Measurements from ENCODE around the gene PAH.

PAH gene

DNA sequence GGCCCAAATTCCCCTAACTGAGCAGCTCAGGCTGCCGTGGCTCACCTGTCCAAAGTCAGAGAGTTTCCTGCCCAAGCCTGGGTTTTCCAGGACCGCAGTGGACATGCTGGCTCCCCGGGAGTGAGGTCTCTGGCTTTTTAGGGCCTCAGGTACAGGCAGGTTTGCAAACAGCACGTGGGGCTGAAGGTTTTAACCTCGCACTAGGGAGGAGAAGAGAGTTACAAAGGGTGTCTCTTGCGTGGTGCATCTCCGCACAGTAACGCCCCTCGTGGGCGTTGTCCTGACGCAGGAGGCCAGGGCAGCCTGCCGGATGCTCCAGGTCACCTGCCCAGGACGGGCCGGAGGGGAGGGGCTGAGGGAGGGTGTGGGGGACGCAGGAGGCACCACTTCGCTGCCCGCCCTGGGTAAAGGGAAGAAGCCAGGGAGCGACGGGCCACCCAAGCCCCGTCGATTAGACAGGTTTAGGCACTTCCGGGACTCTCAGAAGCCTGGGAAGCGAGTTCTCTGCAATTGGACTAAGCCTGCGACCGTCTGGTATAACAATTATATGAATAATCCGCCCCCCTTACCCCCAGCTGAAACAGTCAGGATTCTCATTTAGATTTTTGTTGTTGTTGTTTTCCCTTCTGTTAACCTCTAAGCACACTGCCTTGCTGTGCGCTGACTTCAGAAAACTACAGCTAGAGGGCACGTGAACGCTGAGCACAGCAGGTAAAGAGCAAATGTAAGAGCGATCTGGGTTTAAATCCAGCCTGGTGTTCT, at the start of gene PAH:
PAH (minus strand) TSS at position 219 of the 762 bp plus-strand sequence; CDS start at position 105, 114 bp downstream.
- no peaks in the 10 kb centered on the region for H3K9me3 ChIP-seq (ENCODE audit: control insufficient read depth, low read depth, low read length)
- H3K4me3 ChIP-seq (ENCODE audit: low read length): peak within 1 kb of the TSS; percentile 46
- no peaks in the 10 kb centered on the region for H3K36me3 ChIP-seq (ENCODE audit: control insufficient read depth, low read depth, low read length)
- no peak within 1 kb of the TSS for H3K27ac ChIP-seq (ENCODE audit: low read length)
- no peak within 1 kb of the TSS for H3K9ac ChIP-seq (ENCODE audit: low read length)
- H3K27me3 ChIP-seq (ENCODE audit: control insufficient read depth, insufficient read depth, low read length): no peaks in the 10 kb centered on the region
- peaks cover 8% of the 10 kb centered on the region for H3K4me1 ChIP-seq (ENCODE audit: control insufficient read depth, low read depth, low read length)

DNA sequence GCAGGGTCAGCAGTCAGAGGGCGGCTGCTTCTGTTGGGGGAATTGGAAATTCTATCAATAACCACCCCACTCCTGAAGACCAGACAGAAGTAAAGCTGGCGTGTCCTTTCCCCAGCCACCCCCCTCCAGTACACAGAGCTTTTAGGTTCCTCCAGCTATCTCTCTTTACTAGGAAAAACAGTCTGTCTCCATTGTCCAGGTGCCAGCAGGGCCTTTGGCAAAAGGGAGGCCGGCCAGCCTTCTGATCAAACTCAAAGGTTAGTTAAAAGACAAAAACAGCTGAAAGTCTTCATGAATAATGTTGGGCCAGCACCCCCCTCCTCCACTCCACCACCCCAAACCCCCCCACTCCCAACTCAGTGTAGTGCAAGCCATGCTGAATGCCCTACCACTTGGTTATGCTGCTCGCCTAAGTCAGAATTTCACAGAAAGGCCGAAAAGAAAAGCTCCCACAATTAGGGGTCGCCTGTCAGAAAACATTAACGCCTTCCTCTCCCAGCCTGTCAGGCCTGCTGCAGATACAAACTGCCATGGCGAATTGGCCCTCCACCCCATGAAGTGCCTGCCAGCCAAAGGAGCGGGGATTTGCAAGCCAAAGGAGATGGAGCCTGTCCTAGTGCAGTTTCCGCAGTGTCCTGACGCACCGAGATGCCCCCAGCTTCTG, 49.3 kb upstream of the PAH start:
- Histone ChIP-seq H3K27ac (ENCODE audit: low read length) (no peak overlapping the region), H3K4me3 (ENCODE audit: low read length) (peak overlapping the region; percentile 29), H3K27me3 (ENCODE audit: control insufficient read depth, insufficient read depth, low read length) (peaks cover 88% of the 10 kb centered on the region), H3K4me1 (ENCODE audit: control insufficient read depth, low read depth, low read length) (peaks cover 36% of the 10 kb centered on the region), H3K36me3 (ENCODE audit: control insufficient read depth, low read depth, low read length) (no peaks in the 10 kb centered on the region), H3K9me3 (ENCODE audit: control insufficient read depth, low read depth, low read length) (peaks cover 10% of the 10 kb centered on the region), H3K9ac (ENCODE audit: low read length) (no peak overlapping the region)

GRCh38 chr12:102965281-102966155, 48.5 kb upstream of the PAH start:
- peaks cover 39% of the 10 kb centered on the region for H3K4me1 ChIP-seq (ENCODE audit: control insufficient read depth, low read depth, low read length)
- H3K36me3 ChIP-seq (ENCODE audit: control insufficient read depth, low read depth, low read length): no peaks in the 10 kb centered on the region
- peaks cover 94% of the 10 kb centered on the region for H3K27me3 ChIP-seq (ENCODE audit: control insufficient read depth, insufficient read depth, low read length)
- H3K9ac ChIP-seq (ENCODE audit: low read length): no peak overlapping the region
- no peak overlapping the region for H3K27ac ChIP-seq (ENCODE audit: low read length)
- H3K4me3 ChIP-seq (ENCODE audit: low read length): peak overlapping the region; percentile 29
- H3K9me3 ChIP-seq (ENCODE audit: control insufficient read depth, low read depth, low read length): peaks cover 10% of the 10 kb centered on the region

- H3K9ac ChIP-seq (ENCODE audit: low read length): no peak overlapping the region
- H3K36me3 ChIP-seq (ENCODE audit: control insufficient read depth, low read depth, low read length): no peaks in the 10 kb centered on the region
- H3K4me1 ChIP-seq (ENCODE audit: control insufficient read depth, low read depth, low read length): peaks cover 38% of the 10 kb centered on the region
- H3K4me3 ChIP-seq (ENCODE audit: low read length): peak overlapping the region; percentile 29
- H3K9me3 ChIP-seq (ENCODE audit: control insufficient read depth, low read depth, low read length): peaks cover 10% of the 10 kb centered on the region
- H3K27ac ChIP-seq (ENCODE audit: low read length): no peak overlapping the region
- H3K27me3 ChIP-seq (ENCODE audit: control insufficient read depth, insufficient read depth, low read length): peaks cover 94% of the 10 kb centered on the region
These were observed 47.8 kb upstream of the PAH start for GRCh38 chr12:102964872-102965271.

DNA sequence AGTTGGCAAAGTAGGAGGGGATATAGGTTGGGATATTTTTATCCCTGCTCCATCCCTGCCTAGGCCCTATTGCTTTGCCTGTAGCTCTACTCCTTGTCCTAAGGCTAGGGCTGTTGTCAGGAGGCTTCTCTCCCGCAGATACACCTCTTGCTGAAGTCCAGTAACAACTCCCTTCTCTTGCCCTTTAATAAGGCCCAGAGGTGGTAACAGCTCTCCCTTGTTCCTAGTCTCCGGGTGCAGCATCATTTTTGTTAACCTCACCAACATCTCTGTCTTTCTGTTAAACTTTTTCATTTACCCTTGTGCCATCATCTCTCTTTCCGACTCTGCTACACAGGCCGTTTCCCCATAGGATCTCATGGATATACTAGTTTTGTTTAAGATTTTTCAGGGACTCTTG, 46.8 kb upstream of the PAH start:
- no peak overlapping the region for H3K27ac ChIP-seq (ENCODE audit: low read length)
- H3K36me3 ChIP-seq (ENCODE audit: control insufficient read depth, low read depth, low read length): no peaks in the 10 kb centered on the region
- H3K27me3 ChIP-seq (ENCODE audit: control insufficient read depth, insufficient read depth, low read length): peaks cover 100% of the 10 kb centered on the region
- peaks cover 42% of the 10 kb centered on the region for H3K4me1 ChIP-seq (ENCODE audit: control insufficient read depth, low read depth, low read length)
- H3K4me3 ChIP-seq (ENCODE audit: low read length): no peak overlapping the region
- peaks cover 10% of the 10 kb centered on the region for H3K9me3 ChIP-seq (ENCODE audit: control insufficient read depth, low read depth, low read length)
- H3K9ac ChIP-seq (ENCODE audit: low read length): no peak overlapping the region

- Histone ChIP-seq H3K9me3 (ENCODE audit: control insufficient read depth, low read depth, low read length) (peaks cover 10% of the 10 kb centered on the region), H3K27ac (ENCODE audit: low read length) (no peak overlapping the region), H3K9ac (ENCODE audit: low read length) (no peak overlapping the region), H3K4me3 (ENCODE audit: low read length) (peak overlapping the region; percentile 22), H3K4me1 (ENCODE audit: control insufficient read depth, low read depth, low read length) (peaks cover 44% of the 10 kb centered on the region), H3K27me3 (ENCODE audit: control insufficient read depth, insufficient read depth, low read length) (peaks cover 100% of the 10 kb centered on the region), H3K36me3 (ENCODE audit: control insufficient read depth, low read depth, low read length) (no peaks in the 10 kb centered on the region)
These were observed 45.9 kb upstream of the PAH start for GRCh38 chr12:102962986-102963385.

DNA sequence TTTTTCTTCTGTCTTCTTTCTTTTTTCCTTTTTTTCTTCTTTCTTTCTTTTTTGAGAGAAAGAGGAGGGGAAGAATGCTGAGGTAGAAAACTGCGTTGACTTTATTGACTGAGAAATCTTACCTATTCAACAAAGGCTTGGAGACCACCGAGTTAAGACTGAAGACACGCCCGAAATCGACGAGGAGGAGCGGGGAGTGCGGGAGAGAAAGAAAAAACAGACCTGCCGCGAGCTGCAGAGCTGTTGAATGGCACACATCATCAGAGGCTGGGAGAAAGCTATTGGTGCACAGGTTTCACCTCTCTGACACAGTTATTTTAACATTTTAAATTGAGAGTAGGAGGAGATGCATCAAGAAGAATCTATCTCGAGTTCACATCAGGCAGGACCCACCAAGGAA, 45.5 kb upstream of the PAH start:
- Histone ChIP-seq H3K4me1 (ENCODE audit: control insufficient read depth, low read depth, low read length) (peaks cover 44% of the 10 kb centered on the region), H3K9me3 (ENCODE audit: control insufficient read depth, low read depth, low read length) (peaks cover 10% of the 10 kb centered on the region), H3K36me3 (ENCODE audit: control insufficient read depth, low read depth, low read length) (no peaks in the 10 kb centered on the region), H3K27ac (ENCODE audit: low read length) (no peak overlapping the region), H3K4me3 (ENCODE audit: low read length) (peak overlapping the region; percentile 22), H3K9ac (ENCODE audit: low read length) (no peak overlapping the region), H3K27me3 (ENCODE audit: control insufficient read depth, insufficient read depth, low read length) (peaks cover 100% of the 10 kb centered on the region)

DNA sequence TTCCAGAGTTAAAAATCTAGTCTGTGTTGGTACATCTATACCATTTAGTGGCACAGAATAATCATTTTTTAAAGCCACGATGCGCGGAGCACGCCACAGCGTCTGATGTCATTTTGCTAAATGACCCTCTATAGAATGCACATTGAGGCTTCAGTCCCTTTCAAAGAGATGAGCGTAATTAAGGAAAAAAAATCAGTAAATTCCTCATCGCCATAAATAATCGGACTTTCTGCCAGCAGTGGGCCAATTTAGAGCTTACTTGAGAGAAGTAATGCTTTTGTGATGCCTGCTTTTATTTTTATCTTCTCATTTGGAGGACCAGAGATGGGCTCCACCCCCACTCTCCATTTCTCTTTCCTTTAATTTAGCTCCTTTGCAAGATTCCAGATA, 44.4 kb upstream of the PAH start:
- H3K9me3 ChIP-seq (ENCODE audit: control insufficient read depth, low read depth, low read length): peaks cover 10% of the 10 kb centered on the region
- peaks cover 40% of the 10 kb centered on the region for H3K4me1 ChIP-seq (ENCODE audit: control insufficient read depth, low read depth, low read length)
- peaks cover 100% of the 10 kb centered on the region for H3K27me3 ChIP-seq (ENCODE audit: control insufficient read depth, insufficient read depth, low read length)
- H3K4me3 ChIP-seq (ENCODE audit: low read length): peak overlapping the region; percentile 8
- H3K9ac ChIP-seq (ENCODE audit: low read length): no peak overlapping the region
- H3K36me3 ChIP-seq (ENCODE audit: control insufficient read depth, low read depth, low read length): no peaks in the 10 kb centered on the region
- no peak overlapping the region for H3K27ac ChIP-seq (ENCODE audit: low read length)

DNA sequence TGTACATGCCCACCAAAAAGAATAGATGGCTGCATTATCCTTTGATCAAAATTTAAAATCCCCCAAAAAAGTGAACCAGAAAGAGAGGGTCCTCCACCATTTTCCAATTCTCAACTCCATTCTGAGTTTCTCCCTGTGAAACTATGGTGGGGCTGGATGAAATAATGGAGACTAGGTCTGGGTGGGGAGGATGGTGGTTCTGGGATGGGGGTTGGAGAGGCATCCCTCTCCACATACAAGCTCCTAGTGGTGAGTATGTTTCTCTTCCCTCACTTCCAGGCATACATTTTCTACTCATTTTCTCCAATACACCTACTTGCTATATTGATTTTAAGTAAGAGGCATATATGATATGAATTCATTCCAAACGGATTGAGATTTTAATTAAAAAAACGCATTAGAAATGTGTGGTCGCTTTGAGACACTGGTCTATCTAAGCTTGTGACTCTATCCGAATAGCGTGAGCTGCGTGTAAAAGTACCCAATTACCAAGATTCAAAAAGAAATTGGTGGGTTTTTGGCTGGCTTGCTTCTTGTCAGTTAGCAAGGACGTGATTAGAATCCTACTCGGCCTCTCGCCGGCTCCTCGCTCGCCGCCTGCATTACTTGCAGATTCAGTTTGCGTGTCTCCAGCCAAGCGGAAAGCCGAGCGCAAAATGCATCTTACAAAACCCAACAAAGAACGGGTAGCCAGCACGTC, 43.9 kb upstream of the PAH start:
- Histone ChIP-seq H3K36me3 (ENCODE audit: control insufficient read depth, low read depth, low read length) (no peaks in the 10 kb centered on the region), H3K4me1 (ENCODE audit: control insufficient read depth, low read depth, low read length) (peaks cover 36% of the 10 kb centered on the region), H3K27me3 (ENCODE audit: control insufficient read depth, insufficient read depth, low read length) (peaks cover 100% of the 10 kb centered on the region), H3K4me3 (ENCODE audit: low read length) (peak overlapping the region; percentile 8), H3K9ac (ENCODE audit: low read length) (no peak overlapping the region), H3K9me3 (ENCODE audit: control insufficient read depth, low read depth, low read length) (peaks cover 10% of the 10 kb centered on the region), H3K27ac (ENCODE audit: low read length) (no peak overlapping the region)

DNA sequence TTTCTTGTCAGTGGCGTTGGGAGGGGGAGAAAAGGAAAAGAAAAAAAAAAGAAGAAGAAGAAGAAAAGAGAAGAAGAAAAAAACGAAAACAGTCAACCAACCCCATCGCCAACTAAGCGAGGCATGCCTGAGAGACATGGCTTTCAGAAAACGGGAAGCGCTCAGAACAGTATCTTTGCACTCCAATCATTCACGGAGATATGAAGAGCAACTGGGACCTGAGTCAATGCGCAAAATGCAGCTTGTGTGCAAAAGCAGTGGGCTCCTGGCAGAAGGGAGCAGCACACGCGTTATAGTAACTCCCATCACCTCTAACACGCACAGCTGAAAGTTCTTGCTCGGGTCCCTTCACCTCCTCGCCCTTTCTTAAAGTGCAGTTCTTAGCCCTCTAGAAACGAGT, 42.3 kb upstream of the PAH start:
- Histone ChIP-seq H3K27me3 (ENCODE audit: control insufficient read depth, insufficient read depth, low read length) (peaks cover 100% of the 10 kb centered on the region), H3K36me3 (ENCODE audit: control insufficient read depth, low read depth, low read length) (no peaks in the 10 kb centered on the region), H3K9ac (ENCODE audit: low read length) (no peak overlapping the region), H3K4me1 (ENCODE audit: control insufficient read depth, low read depth, low read length) (peaks cover 28% of the 10 kb centered on the region), H3K27ac (ENCODE audit: low read length) (no peak overlapping the region), H3K9me3 (ENCODE audit: control insufficient read depth, low read depth, low read length) (peaks cover 10% of the 10 kb centered on the region), H3K4me3 (ENCODE audit: low read length) (peak overlapping the region; percentile 64)

- H3K9me3 ChIP-seq (ENCODE audit: control insufficient read depth, low read depth, low read length): peaks cover 5% of the 10 kb centered on the region
- peaks cover 100% of the 10 kb centered on the region for H3K27me3 ChIP-seq (ENCODE audit: control insufficient read depth, insufficient read depth, low read length)
- H3K36me3 ChIP-seq (ENCODE audit: control insufficient read depth, low read depth, low read length): no peaks in the 10 kb centered on the region
- no peak overlapping the region for H3K27ac ChIP-seq (ENCODE audit: low read length)
- peaks cover 27% of the 10 kb centered on the region for H3K4me1 ChIP-seq (ENCODE audit: control insufficient read depth, low read depth, low read length)
- H3K4me3 ChIP-seq (ENCODE audit: low read length): peak overlapping the region; percentile 64
- H3K9ac ChIP-seq (ENCODE audit: low read length): no peak overlapping the region
These were observed 41.8 kb upstream of the PAH start for GRCh38 chr12:102958830-102959176.

Measured in iPS-18a (cell line).